Measurements from ENCODE around the gene CLCN3. TPM values are rescaled to one million over a fixed set of nuclear protein-coding genes. Genes with fewer than 3 reads are reported as not detected.
A peak's percentile ranks its signal among the peaks of the same experiment; 100 is the strongest.
"Not testable (repeated sequence)": the region's sequence is repeated elsewhere in the genome, so short reads cannot be mapped to it uniquely, and the experiment has no call there.

The CLCN3 gene
- total RNA-seq, 1 donor from 2014 or later, result 13.8 TPM

GRCh38 chr4:169730564-169730963 lies 110.2 kb downstream of the CLCN3 start:
- no peak overlapping the region for H3K27ac ChIP-seq
- no peak for TF ChIP-seq CTCF (IDR thresholded peaks at IDR 0.05)
- intact Hi-C loops (cut with DNase I), result no loop called here
- no peak overlapping the region for H3K4me3 ChIP-seq
- H3K4me1 ChIP-seq, result no peaks in the 10 kb centered on the region
- no peak for DNase-seq (ENCODE audit: low spot score in 2 of 2)
- no peaks in the 10 kb centered on the region for H3K27me3 ChIP-seq
- peaks cover 18 to 31% of the 10 kb centered on the region in 2 donors for H3K36me3 ChIP-seq
- no peaks in the 10 kb centered on the region for H3K9me3 ChIP-seq

- peaks cover 12 to 36% of the 10 kb centered on the region in 2 donors for H3K36me3 ChIP-seq
- intact Hi-C loops (cut with DNase I); DNase-seq (ENCODE audit: low spot score in 2 of 2); H3K27me3 ChIP-seq; H3K9me3 ChIP-seq; H3K4me1 ChIP-seq; H3K27ac ChIP-seq; H3K4me3 ChIP-seq: not testable (repeated sequence)
Observed at GRCh38 chr4:169738604-169739003, 118.2 kb downstream of the CLCN3 start.

- Histone ChIP-seq H3K27ac (no peak overlapping the region), H3K9me3 (no peaks in the 10 kb centered on the region), H3K27me3 (no peaks in the 10 kb centered on the region), H3K4me1 (no peaks in the 10 kb centered on the region), H3K4me3 (no peak overlapping the region), H3K36me3 (peaks cover 4 to 34% of the 10 kb centered on the region in 2 donors)
- intact Hi-C loops (cut with DNase I), result no loop called here
- TF ChIP-seq CTCF (IDR thresholded peaks at IDR 0.05), result no peak
- no peak for DNase-seq (ENCODE audit: low spot score in 2 of 2)
Observed at GRCh38 chr4:169741569-169741968, 121.2 kb downstream of the CLCN3 start.

GRCh38 chr4:169744601-169745000 lies 124.2 kb downstream of the CLCN3 start:
- Histone ChIP-seq H3K27me3 (no peaks in the 10 kb centered on the region), H3K27ac (no peak overlapping the region), H3K9me3 (no peaks in the 10 kb centered on the region), H3K36me3 (peaks cover 15 to 35% of the 10 kb centered on the region in 2 donors), H3K4me3 (no peak overlapping the region), H3K4me1 (no peaks in the 10 kb centered on the region)
- TF ChIP-seq CTCF (IDR thresholded peaks at IDR 0.05), result no peak
- intact Hi-C loops (cut with DNase I), result no loop called here
- DNase-seq (ENCODE audit: low spot score in 2 of 2), result no peak

- H3K27ac ChIP-seq, result no peak overlapping the region
- no peaks in the 10 kb centered on the region for H3K27me3 ChIP-seq
- H3K36me3 ChIP-seq, result peaks cover 15 to 34% of the 10 kb centered on the region in 2 donors
- no peaks in the 10 kb centered on the region for H3K4me1 ChIP-seq
- intact Hi-C loops (cut with DNase I), result no loop called here
- no peak overlapping the region for H3K4me3 ChIP-seq
- no peak for DNase-seq (ENCODE audit: low spot score in 2 of 2)
- TF ChIP-seq CTCF (IDR thresholded peaks at IDR 0.05), result no peak
- no peaks in the 10 kb centered on the region for H3K9me3 ChIP-seq
Observed at GRCh38 chr4:169745291-169745690, 124.9 kb downstream of the CLCN3 start.

- intact Hi-C loops (cut with DNase I), result loop anchor here (1.0 to 5.0 kb wide), 3 partner anchors 95 to 270 kb away; partner anchors contain the start of genes MFAP3L and NEK1
- no peak for DNase-seq (ENCODE audit: low spot score in 2 of 2)
- no peak for TF ChIP-seq CTCF (IDR thresholded peaks at IDR 0.05)
Observed at GRCh38 chr4:169756971-169757574, 136.7 kb downstream of the CLCN3 start.

More at GRCh38 chr4:169756971-169757574, 136.7 kb downstream of the CLCN3 start:
- H3K9me3 ChIP-seq, result no peaks in the 10 kb centered on the region
- H3K36me3 ChIP-seq, result peaks cover 6 to 7% of the 10 kb centered on the region in 2 donors
- H3K27me3 ChIP-seq, result no peaks in the 10 kb centered on the region
- H3K27ac ChIP-seq, result peak overlapping the region; percentile 35 to 68
- peak overlapping the region; percentile 65 to 91 for H3K4me3 ChIP-seq
- peaks cover 0 to 13% of the 10 kb centered on the region in 2 donors for H3K4me1 ChIP-seq

Data from ascending aorta (tissue), 2 donors.